Suprapubic skin (tissue), 4 donors: ENCODE measurements around the gene KIF11. TPM values are rescaled to one million over a fixed set of nuclear protein-coding genes. Genes with fewer than 3 reads are reported as not detected.

Experiments used
- DNase-seq, 2 donors: peaks; one replicate each; pipeline ENCODE4 v3.0.0-alpha.2; 2019; ENCODE audit warnings: low spot score in 2 of 2
- H3K27ac ChIP-seq: fragments of 200-600 bp; sonication (generic); one replicate; pipeline ENCODE4 v1.5.1; 2019
- H3K27me3 ChIP-seq: fragments of 200-600 bp; sonication (generic); one replicate; pipeline ENCODE4 v1.5.1; 2019
- H3K36me3 ChIP-seq: fragments of 200-600 bp; sonication (generic); one replicate; pipeline ENCODE4 v1.5.1; 2019
- H3K4me1 ChIP-seq: fragments of 200-600 bp; sonication (generic); one replicate; pipeline ENCODE4 v1.5.1; 2019
- H3K4me3 ChIP-seq: fragments of 200-600 bp; sonication (generic); one replicate; pipeline ENCODE4 v1.5.1; 2019; ENCODE audit warnings: mild to moderate bottlenecking
- H3K9me3 ChIP-seq: fragments of 200-600 bp; sonication (generic); one replicate; pipeline ENCODE4 v1.5.1; 2019
- EP300 ChIP-seq: sonication (generic); formaldehyde crosslinking; IDR thresholded peaks from one replicate; pipeline ENCODE4 v1.6.1; 2017; ENCODE audit warnings: antibody characterized with exemption
- POLR2A ChIP-seq, 2 donors: fragments of 450-650 bp; IDR thresholded peaks; one replicate each; pipeline ENCODE4 v1.6.1; 2017; ENCODE audit warnings: antibody characterized with exemption in 2 of 2, mild to moderate bottlenecking in 2 of 2, moderate library complexity in 2 of 2
- POLR2AphosphoS5 ChIP-seq, 3 donors: sonication (generic); formaldehyde crosslinking; IDR thresholded peaks; one replicate each; pipeline ENCODE4 v1.6.1; 2017; ENCODE audit warnings: antibody characterized with exemption in 3 of 3
- WGBS: methylation state at CpG from one replicate; pipeline ENCODE4 v1.1.5; 2018; 5-methylcytosine and 5-hydroxymethylcytosine counted together
- total RNA-seq, 4 donors: library from RNA; depleted of rRNA; stranded (reverse); fragments of >200 nt; gene quantifications; one replicate each; pipeline ENCODE4 v1.1.0, GENCODE V29; 2016
- TF ChIP-seq, protein P1 (sequence below), 2 donors: fragments of 200-600 bp in 1 of 2; fragments of 450-650 bp in 1 of 2; sonication (generic) in 1 of 2; IDR thresholded peaks; one replicate each; pipeline ENCODE4 v1.5.1; 2016 to 2019; ENCODE audit warnings: antibody characterized with exemption in 2 of 2, mild to moderate bottlenecking in 1 of 2, moderate library complexity in 1 of 2

KIF11 gene
- total RNA-seq, 4 donors from 2014 or later = 3.1 to 5.4 (median 4.1) TPM

DNA sequence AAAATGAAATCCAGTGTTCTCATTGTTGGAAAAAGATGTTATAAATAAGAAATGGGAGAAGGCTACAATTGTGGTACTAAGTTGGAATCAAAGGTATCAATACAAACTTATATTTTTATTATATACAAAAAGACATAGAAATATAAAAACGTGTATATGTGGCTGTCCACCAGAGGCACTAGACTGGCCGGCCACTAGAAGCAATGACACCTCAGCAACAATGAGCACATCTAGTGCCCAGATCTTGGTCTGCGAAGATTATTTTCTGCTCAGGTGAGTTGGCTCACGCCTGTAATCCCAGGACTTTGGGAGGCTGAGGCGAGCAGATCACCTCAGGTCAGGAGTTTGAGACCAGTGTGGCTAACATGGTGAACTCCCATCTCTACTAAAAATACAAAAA is 40.6 kb upstream of the KIF11 start:
- H3K4me1 ChIP-seq = no peaks in the 10 kb centered on the region
- H3K27ac ChIP-seq = no peak overlapping the region
- no peak for DNase-seq
- peaks cover 36% of the 10 kb centered on the region for H3K36me3 ChIP-seq
- no peak overlapping the region for H3K4me3 ChIP-seq
- TF ChIP-seq POLR2A (IDR thresholded peaks at IDR 0.05) = no peak
- TF ChIP-seq EP300 = no peak
- TF ChIP-seq, protein P1, sequence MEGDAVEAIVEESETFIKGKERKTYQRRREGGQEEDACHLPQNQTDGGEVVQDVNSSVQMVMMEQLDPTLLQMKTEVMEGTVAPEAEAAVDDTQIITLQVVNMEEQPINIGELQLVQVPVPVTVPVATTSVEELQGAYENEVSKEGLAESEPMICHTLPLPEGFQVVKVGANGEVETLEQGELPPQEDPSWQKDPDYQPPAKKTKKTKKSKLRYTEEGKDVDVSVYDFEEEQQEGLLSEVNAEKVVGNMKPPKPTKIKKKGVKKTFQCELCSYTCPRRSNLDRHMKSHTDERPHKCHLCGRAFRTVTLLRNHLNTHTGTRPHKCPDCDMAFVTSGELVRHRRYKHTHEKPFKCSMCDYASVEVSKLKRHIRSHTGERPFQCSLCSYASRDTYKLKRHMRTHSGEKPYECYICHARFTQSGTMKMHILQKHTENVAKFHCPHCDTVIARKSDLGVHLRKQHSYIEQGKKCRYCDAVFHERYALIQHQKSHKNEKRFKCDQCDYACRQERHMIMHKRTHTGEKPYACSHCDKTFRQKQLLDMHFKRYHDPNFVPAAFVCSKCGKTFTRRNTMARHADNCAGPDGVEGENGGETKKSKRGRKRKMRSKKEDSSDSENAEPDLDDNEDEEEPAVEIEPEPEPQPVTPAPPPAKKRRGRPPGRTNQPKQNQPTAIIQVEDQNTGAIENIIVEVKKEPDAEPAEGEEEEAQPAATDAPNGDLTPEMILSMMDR (IDR thresholded peaks at IDR 0.05) = no peak
- no peak for TF ChIP-seq POLR2AphosphoS5 (IDR thresholded peaks at IDR 0.05)
- WGBS = 96% methylated on average over 5 of the region's 5 CpGs
- no peaks in the 10 kb centered on the region for H3K27me3 ChIP-seq
- peaks cover 11% of the 10 kb centered on the region for H3K9me3 ChIP-seq

DNA sequence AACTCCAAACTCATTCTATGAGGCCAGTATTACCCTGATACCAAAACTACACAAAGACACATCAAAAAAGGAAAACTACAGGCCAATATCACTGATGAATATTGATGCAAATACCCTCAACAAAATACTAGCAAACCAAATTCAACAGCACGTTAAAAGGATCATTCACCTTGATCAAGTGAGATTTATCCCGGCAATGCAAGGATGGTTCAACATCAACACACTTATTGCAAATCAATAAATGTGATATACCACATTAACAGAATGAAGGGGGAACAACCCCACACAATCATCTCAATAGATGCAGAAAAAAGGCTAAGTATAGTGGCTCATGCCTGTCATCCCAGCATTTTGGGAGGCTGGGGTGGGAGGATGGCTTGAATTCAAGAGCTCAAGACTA is 39.0 kb upstream of the KIF11 start:
- H3K27me3 ChIP-seq = no peaks in the 10 kb centered on the region
- 91% methylated on average over 2 of the region's 2 CpGs for WGBS
- peaks cover 44% of the 10 kb centered on the region for H3K36me3 ChIP-seq
- H3K4me1 ChIP-seq = no peaks in the 10 kb centered on the region
- H3K9me3 ChIP-seq = peaks cover 11% of the 10 kb centered on the region
- H3K27ac ChIP-seq = no peak overlapping the region
- no peak for DNase-seq
- H3K4me3 ChIP-seq = no peak overlapping the region
- TF ChIP-seq EP300 (no peak), POLR2AphosphoS5 (IDR thresholded peaks at IDR 0.05) (no peak), POLR2A (IDR thresholded peaks at IDR 0.05) (no peak)
- TF ChIP-seq, protein P1 (IDR thresholded peaks at IDR 0.05) = no peak

- peaks cover 51% of the 10 kb centered on the region for H3K36me3 ChIP-seq
- H3K27me3 ChIP-seq = no peaks in the 10 kb centered on the region
- no peak overlapping the region for H3K27ac ChIP-seq
- H3K4me3 ChIP-seq = no peak overlapping the region
- H3K4me1 ChIP-seq = no peaks in the 10 kb centered on the region
- no peak for DNase-seq
- H3K9me3 ChIP-seq = peaks cover 4% of the 10 kb centered on the region
- TF ChIP-seq EP300 = no peak
- TF ChIP-seq POLR2A (IDR thresholded peaks at IDR 0.05) = no peak
- TF ChIP-seq POLR2AphosphoS5 (IDR thresholded peaks at IDR 0.05) = no peak
- TF ChIP-seq, protein P1 (IDR thresholded peaks at IDR 0.05) = no peak
- WGBS = 95% methylated on average over 4 of the region's 4 CpGs
Measured at GRCh38 chr10:92559046-92559445, 33.9 kb upstream of the KIF11 start.

- Histone ChIP-seq H3K36me3 (peaks cover 31% of the 10 kb centered on the region), H3K9me3 (no peaks in the 10 kb centered on the region), H3K4me1 (peaks cover under 1% of the 10 kb centered on the region), H3K27me3 (no peaks in the 10 kb centered on the region), H3K27ac (no peak overlapping the region), H3K4me3 (no peak overlapping the region)
- TF ChIP-seq EP300 (no peak), POLR2A (IDR thresholded peaks at IDR 0.05) (no peak), POLR2AphosphoS5 (IDR thresholded peaks at IDR 0.05) (no peak)
- TF ChIP-seq, protein P1 (IDR thresholded peaks at IDR 0.05) = no peak
- no peak for DNase-seq
Measured at GRCh38 chr10:92562424-92562823, 30.5 kb upstream of the KIF11 start.

DNA sequence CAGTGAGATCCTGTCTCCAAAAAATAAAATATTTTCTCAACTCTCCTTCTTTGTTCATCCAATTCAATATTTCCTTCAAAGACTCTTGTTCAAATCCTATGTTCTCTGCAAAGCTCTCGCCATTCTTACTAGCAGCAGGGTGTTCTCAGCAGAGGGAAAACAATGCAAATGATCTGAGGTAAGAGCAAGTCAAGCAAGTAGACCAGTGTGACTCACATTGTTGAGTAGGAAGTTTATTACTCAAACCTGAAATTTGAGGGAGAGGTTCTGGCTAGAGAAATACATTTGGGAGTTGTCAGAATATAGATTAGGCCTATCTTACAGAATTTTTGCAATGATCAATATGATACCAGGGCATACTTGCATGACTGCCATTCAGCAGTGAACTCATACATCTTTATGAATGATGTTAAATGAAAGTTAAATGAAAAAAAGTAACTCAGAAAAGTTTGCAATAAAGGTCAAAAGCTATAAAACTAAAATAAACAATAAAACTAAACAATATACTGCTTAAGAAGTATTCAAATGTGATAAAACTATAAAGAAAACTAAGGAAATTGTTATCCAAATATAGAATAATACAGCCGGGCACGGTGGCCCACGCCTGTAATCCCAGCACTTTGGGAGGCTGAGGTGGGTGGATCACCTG is 24.9 kb upstream of the KIF11 start:
- no peaks in the 10 kb centered on the region for H3K27me3 ChIP-seq
- DNase-seq = no peak
- no peak overlapping the region for H3K4me3 ChIP-seq
- H3K4me1 ChIP-seq = peaks cover 42% of the 10 kb centered on the region
- TF ChIP-seq EP300 (no peak), POLR2A (IDR thresholded peaks at IDR 0.05) (no peak), POLR2AphosphoS5 (IDR thresholded peaks at IDR 0.05) (no peak)
- TF ChIP-seq, protein P1 (IDR thresholded peaks at IDR 0.05) = no peak
- H3K27ac ChIP-seq = peak overlapping the region; percentile 34
- H3K9me3 ChIP-seq = no peaks in the 10 kb centered on the region
- WGBS = 85% methylated on average over 4 of the region's 4 CpGs
- H3K36me3 ChIP-seq = peaks cover 5% of the 10 kb centered on the region
